Measurements from ENCODE around the gene BDKRB1. TPM values are rescaled to one million over a fixed set of nuclear protein-coding genes. Genes with fewer than 3 reads are reported as not detected.

The BDKRB1 gene
- total RNA-seq, 1 donor from 2014 or later = not detected

DNA sequence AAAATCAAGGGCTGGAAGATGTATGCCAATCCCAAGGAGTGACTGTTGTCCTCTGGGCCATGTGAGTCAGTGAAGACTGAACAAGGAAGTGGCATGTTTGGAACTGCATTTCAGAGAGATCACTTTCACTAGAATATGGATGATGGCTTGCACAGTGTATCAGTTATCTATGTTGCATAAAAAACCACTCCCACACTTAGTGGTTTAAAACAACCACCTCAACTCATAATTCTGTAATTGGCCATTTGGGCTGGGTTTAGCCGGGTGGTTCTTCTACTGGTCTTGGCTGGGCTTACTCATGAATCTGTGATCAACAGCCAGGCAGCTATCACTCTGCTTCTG lies 15.4 kb downstream of the BDKRB1 start:
- H3K27me3 ChIP-seq = no peaks in the 10 kb centered on the region

DNA sequence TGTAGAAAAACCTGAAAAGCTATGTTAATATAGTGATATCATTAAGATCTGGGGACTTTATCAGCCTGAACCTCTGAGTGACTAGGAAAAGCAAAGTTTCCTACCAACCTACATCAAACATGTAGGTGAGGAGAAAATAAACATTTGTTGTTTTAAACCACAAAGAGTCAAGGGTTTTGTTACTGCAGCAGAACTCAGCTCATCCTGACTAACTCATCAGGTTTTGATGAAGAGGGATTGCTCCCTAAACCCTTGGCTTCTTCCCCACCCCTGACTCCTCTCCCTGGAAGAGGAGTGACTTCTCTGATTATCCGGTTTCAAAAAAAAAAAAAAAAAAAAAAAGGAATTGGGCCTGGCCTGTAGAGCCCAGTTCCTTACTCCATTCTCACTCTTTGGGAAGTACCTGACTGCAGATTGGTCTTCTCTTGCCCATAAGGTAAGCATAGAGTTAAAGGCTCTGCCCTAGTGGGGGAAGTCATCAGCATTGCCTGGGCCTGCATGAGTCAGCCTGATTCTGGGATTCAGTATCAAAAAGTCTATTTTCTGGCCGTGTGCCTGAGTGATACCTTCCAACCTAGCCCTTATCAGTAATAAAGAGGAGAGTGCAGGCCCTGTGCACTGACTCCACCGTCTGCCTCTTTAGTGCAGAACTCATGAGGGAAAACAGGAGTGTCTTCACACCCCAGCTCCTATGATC lies 16.9 kb downstream of the BDKRB1 start:
- intact Hi-C loops (cut with DNase I) = no loop called here
- TF ChIP-seq, protein P1, sequence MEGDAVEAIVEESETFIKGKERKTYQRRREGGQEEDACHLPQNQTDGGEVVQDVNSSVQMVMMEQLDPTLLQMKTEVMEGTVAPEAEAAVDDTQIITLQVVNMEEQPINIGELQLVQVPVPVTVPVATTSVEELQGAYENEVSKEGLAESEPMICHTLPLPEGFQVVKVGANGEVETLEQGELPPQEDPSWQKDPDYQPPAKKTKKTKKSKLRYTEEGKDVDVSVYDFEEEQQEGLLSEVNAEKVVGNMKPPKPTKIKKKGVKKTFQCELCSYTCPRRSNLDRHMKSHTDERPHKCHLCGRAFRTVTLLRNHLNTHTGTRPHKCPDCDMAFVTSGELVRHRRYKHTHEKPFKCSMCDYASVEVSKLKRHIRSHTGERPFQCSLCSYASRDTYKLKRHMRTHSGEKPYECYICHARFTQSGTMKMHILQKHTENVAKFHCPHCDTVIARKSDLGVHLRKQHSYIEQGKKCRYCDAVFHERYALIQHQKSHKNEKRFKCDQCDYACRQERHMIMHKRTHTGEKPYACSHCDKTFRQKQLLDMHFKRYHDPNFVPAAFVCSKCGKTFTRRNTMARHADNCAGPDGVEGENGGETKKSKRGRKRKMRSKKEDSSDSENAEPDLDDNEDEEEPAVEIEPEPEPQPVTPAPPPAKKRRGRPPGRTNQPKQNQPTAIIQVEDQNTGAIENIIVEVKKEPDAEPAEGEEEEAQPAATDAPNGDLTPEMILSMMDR (IDR thresholded peaks at IDR 0.05) = no peak
- Histone ChIP-seq H3K9me3 (peaks cover 5 to 6% of the 10 kb centered on the region in 2 donors), H3K36me3 (no peaks in the 10 kb centered on the region), H3K27me3 (no peaks in the 10 kb centered on the region), H3K4me1 (no peaks in the 10 kb centered on the region), H3K4me3 (no peak overlapping the region), H3K27ac (no peak overlapping the region)
- no peak for DNase-seq (ENCODE audit: low spot score in 2 of 2)

More for the DNA sequence above, 15.4 kb downstream of the BDKRB1 start:
- Histone ChIP-seq H3K4me3 (no peak overlapping the region), H3K9me3 (no peaks in the 10 kb centered on the region), H3K36me3 (no peaks in the 10 kb centered on the region), H3K27ac (no peak overlapping the region), H3K4me1 (no peaks in the 10 kb centered on the region)
- TF ChIP-seq, protein P1 (IDR thresholded peaks at IDR 0.05) = no peak
- DNase-seq (ENCODE audit: low spot score in 2 of 2) = no peak
- intact Hi-C loops (cut with DNase I) = no loop called here

DNA sequence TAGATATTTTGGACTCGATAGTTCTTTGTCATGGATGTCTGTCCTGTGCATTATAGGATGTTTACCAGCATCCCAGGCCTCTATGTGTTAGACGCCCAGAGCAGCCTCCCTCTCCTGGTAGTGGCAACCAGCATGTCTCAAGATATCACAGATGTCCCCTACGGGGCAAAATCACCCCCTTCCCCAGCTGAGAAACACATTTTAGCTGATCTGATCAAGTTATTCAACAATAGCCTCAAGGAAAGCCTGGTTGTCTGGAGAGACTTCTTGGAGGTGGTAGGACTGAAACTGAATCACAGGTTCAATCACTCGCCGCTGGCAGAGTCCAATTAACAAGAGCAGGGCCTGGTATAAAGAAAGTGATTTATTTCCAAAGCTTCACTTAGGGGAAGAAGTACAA lies 17.6 kb downstream of the BDKRB1 start:
- intact Hi-C loops (cut with DNase I) = loop anchor here (2.0 kb wide), 2 partner anchors 177 to 275 kb away; no protein-coding TSS in a partner anchor
- TF ChIP-seq, protein P1 (IDR thresholded peaks at IDR 0.05) = no peak
- no peak for DNase-seq (ENCODE audit: low spot score in 2 of 2)
- Histone ChIP-seq H3K9me3 (peaks cover 12% of the 10 kb centered on the region in 2 donors), H3K27ac (no peak overlapping the region), H3K4me3 (no peak overlapping the region), H3K36me3 (no peaks in the 10 kb centered on the region), H3K27me3 (no peaks in the 10 kb centered on the region), H3K4me1 (no peaks in the 10 kb centered on the region)

DNA sequence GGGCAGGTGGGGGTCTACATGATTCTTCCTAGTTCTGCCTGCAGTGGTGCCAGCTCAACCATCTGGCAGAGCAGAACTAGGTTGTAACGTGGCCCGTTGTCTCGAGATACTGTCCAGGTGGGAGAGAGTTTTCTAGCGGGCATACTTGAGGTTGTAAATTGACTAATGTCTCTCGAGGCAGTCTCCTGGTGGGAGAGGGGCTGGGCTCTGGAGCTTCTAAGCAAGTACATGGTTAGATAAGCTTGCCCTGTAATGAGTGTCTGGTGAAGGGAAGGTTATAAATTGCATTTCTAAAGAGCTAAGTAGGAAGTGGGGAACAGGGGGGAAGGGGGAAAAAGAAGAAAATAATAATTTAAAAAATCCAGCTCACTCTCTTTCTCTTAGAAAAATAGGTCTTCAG lies 18.1 kb downstream of the BDKRB1 start:
- H3K9me3 ChIP-seq = peaks cover 12% of the 10 kb centered on the region in 2 donors
- H3K4me3 ChIP-seq = no peak overlapping the region
- TF ChIP-seq, protein P1 (IDR thresholded peaks at IDR 0.05) = no peak
- intact Hi-C loops (cut with DNase I) = loop anchor here (2.0 kb wide), 2 partner anchors 177 to 275 kb away; no protein-coding TSS in a partner anchor
- no peaks in the 10 kb centered on the region for H3K36me3 ChIP-seq
- H3K4me1 ChIP-seq = no peaks in the 10 kb centered on the region
- DNase-seq (ENCODE audit: low spot score in 2 of 2) = no peak
- H3K27me3 ChIP-seq = no peaks in the 10 kb centered on the region
- H3K27ac ChIP-seq = no peak overlapping the region

DNA sequence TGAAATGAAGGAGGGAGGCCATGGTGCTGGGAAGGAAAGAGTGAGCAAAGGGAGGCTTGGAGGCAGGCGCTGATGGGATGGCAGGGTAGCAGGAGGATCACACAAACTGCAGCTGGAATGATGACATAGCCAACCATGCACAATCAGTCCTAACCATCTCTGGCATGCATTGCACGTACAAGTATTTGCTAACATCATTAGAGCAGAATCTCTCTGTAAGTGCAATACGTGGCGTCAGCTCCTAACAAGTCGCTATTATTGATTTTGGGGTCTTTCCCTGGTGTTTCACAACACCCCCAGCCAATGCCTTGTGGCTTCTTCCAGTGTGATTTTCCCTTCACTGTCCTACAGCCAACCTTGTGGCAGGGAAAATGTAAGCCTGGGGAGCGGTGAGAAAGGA lies 18.5 kb downstream of the BDKRB1 start:
- Histone ChIP-seq H3K27me3 (no peaks in the 10 kb centered on the region), H3K9me3 (peaks cover 12% of the 10 kb centered on the region in 2 donors), H3K4me3 (no peak overlapping the region), H3K36me3 (no peaks in the 10 kb centered on the region), H3K4me1 (no peaks in the 10 kb centered on the region), H3K27ac (no peak overlapping the region)
- intact Hi-C loops (cut with DNase I) = loop anchor here (2.0 kb wide), 2 partner anchors 178 to 276 kb away; no protein-coding TSS in a partner anchor
- DNase-seq (ENCODE audit: low spot score in 2 of 2) = no peak
- TF ChIP-seq, protein P1 (IDR thresholded peaks at IDR 0.05) = no peak

Measured in ascending aorta (tissue), 2 donors.